K562 (cell line): Measurements from ENCODE around the gene CLASP1.

ENCODE experiments used
- ARNT ChIP-seq, 2 experiments: fragments of 450-650 bp; IDR thresholded peaks; 2 replicates each; pipeline ENCODE4 v1.6.1; 2016; ENCODE audit warnings: mild to moderate bottlenecking in 1 of 2
- E2F4 ChIP-seq: sonication (generic); formaldehyde crosslinking; IDR thresholded peaks from 2 replicates; pipeline ENCODE4 v1.8.0; 2022; ENCODE audit warnings: mild to moderate bottlenecking, low read depth, missing genetic modification reagents
- RAD21 ChIP-seq, 2 experiments: fragments of 250-450 bp in 1 of 2; fragments of 450-650 bp in 1 of 2; sonication (Bioruptor Pico) in 1 of 2; formaldehyde crosslinking in 1 of 2; IDR thresholded peaks in 1 of 2; conservative IDR thresholded peaks in 1 of 2; 2 replicates each; pipeline versions ENCODE4 v1.4.0 to v1.8.0; 2020 to 2022; ENCODE audit warnings: mild to moderate bottlenecking in 2 of 2, moderate library complexity in 1 of 2
- ZBTB2 ChIP-seq: fragments of 450-650 bp; IDR thresholded peaks from 2 replicates; pipeline ENCODE4 v1.6.1; 2016; ENCODE audit warnings: antibody characterized with exemption
- ZFP36 ChIP-seq: fragments of 150-350 bp; IDR thresholded peaks from 2 replicates; pipeline ENCODE4 v1.6.1; 2018; ENCODE audit warnings: low read length, low read depth; ENCODE audit not compliant: partially characterized antibody
- ZNF24 ChIP-seq: fragments of 450-650 bp; IDR thresholded peaks from 2 replicates; pipeline ENCODE4 v1.6.1; 2016
- TF ChIP-seq, protein P1 (sequence below), 3 experiments: IDR thresholded peaks in 2 of 3; conservative IDR thresholded peaks in 1 of 3; 2 replicates each; pipeline ENCODE4 v1.5.1; 2011 to 2012; ENCODE audit warnings: low read length in 3 of 3, mild to moderate bottlenecking in 3 of 3, control low read depth in 2 of 3, improper control_type of control experiment in 1 of 3, inconsistent platforms in 1 of 3, low read depth in 1 of 3, mixed read lengths in 1 of 3, moderate library complexity in 1 of 3; ENCODE audit not compliant: insufficient read depth in 2 of 3

GRCh38 chr2:121539750-121540469, 109.4 kb downstream of the CLASP1 start:
- TF ChIP-seq, protein P1, sequence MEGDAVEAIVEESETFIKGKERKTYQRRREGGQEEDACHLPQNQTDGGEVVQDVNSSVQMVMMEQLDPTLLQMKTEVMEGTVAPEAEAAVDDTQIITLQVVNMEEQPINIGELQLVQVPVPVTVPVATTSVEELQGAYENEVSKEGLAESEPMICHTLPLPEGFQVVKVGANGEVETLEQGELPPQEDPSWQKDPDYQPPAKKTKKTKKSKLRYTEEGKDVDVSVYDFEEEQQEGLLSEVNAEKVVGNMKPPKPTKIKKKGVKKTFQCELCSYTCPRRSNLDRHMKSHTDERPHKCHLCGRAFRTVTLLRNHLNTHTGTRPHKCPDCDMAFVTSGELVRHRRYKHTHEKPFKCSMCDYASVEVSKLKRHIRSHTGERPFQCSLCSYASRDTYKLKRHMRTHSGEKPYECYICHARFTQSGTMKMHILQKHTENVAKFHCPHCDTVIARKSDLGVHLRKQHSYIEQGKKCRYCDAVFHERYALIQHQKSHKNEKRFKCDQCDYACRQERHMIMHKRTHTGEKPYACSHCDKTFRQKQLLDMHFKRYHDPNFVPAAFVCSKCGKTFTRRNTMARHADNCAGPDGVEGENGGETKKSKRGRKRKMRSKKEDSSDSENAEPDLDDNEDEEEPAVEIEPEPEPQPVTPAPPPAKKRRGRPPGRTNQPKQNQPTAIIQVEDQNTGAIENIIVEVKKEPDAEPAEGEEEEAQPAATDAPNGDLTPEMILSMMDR (IDR thresholded peaks at IDR 0.05 in 2 of 3, conservative IDR thresholded peaks at IDR 0.05 in 1 of 3; ENCODE audit: insufficient read depth in 2 of 3, low read depth in 1 of 3, low read length in 3 of 3): no peak
- no peak for TF ChIP-seq E2F4
- no peak for TF ChIP-seq ARNT (IDR thresholded peaks at IDR 0.05)
- TF ChIP-seq RAD21 (CRISPR knock-in tag; conservative IDR thresholded peaks at IDR 0.05 in 1 of 2, IDR thresholded peaks at IDR 0.05 in 1 of 2): no peak
- no peak for TF ChIP-seq ZBTB2
- no peak for TF ChIP-seq ZNF24
- no peak for TF ChIP-seq ZFP36
